ENCODE results near the gene SUPT6H. TPM values are rescaled to one million over a fixed set of nuclear protein-coding genes. Genes with fewer than 3 reads are reported as not detected.

Gene SUPT6H
- total RNA-seq, 1 experiment from 2014 or later, result 61.3 TPM

DNA sequence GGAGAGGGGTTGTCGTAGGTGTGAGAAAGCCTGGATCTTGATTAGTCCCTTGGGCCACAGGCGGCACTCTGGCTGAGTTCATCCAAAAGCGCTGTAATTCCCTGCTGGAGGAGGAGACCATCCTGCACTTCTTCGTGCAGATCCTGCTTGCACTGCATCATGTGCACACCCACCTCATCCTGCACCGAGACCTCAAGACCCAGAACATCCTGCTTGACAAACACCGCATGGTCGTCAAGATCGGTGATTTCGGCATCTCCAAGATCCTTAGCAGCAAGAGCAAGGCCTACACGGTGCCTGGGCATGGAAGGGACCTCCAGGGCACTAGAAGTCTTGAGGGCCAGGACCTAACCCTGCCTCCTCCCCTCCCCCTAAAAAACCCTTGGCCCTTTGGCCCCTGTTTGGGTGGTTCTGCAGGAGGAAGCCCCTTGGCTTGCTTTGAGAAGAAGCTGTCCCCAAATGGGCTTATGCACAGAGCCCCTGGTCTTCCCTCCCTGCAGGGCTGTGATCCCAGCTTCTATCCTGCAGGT is 72.8 kb downstream of the SUPT6H start:
- H3K27ac Mint-ChIP-seq, result no peak overlapping the region
- POLR2A ChIA-PET, result interaction anchor here (0.6 kb wide), 1 partner anchor 11 kb away, joined by 3 read pairs; no protein-coding TSS in a partner anchor
- H3K27me3 Mint-ChIP-seq (ENCODE audit: low read depth), result no peaks in the 10 kb centered on the region
- H3K9me3 Mint-ChIP-seq, result no peaks in the 10 kb centered on the region
- 0 out of 2 replicates have a peak, but pooled peaks cover 2% of the 10 kb centered on the region for H3K4me1 Mint-ChIP-seq
- peaks cover 21% of the 10 kb centered on the region for H3K36me3 Mint-ChIP-seq
- DNase-seq (ENCODE audit: low spot score) (no peak), ATAC-seq (no peak)
- CTCF ChIA-PET, result interaction anchor here (1.3 to 12.2 kb wide), 2 partner anchors 8 to 12 kb away, joined by 5 to 541 read pairs; partner anchors contain the start of gene TRAF4
- H3K4me3 Mint-ChIP-seq, result no peak overlapping the region
- no peak for TF ChIP-seq GTF2I (CRISPR knock-in tag; conservative IDR thresholded peaks at IDR 0.05)
- TF ChIP-seq GABPB1 (CRISPR knock-in tag; IDR thresholded peaks at IDR 0.05), result no peak
- no peak for TF ChIP-seq FOXP1 (CRISPR knock-in tag; IDR thresholded peaks at IDR 0.05; ENCODE audit: borderline replicate concordance)
- no peak for TF ChIP-seq TEAD1 (CRISPR knock-in tag; IDR thresholded peaks at IDR 0.05)
- TF ChIP-seq ZNF263 (CRISPR knock-in tag; IDR thresholded peaks at IDR 0.05; ENCODE audit: low read depth), result no peak
- TF ChIP-seq, protein P1, sequence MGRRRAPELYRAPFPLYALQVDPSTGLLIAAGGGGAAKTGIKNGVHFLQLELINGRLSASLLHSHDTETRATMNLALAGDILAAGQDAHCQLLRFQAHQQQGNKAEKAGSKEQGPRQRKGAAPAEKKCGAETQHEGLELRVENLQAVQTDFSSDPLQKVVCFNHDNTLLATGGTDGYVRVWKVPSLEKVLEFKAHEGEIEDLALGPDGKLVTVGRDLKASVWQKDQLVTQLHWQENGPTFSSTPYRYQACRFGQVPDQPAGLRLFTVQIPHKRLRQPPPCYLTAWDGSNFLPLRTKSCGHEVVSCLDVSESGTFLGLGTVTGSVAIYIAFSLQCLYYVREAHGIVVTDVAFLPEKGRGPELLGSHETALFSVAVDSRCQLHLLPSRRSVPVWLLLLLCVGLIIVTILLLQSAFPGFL (CRISPR knock-in tag; IDR thresholded peaks at IDR 0.05; ENCODE audit: borderline replicate concordance), result no peak
- TF ChIP-seq IRF2 (CRISPR knock-in tag; IDR thresholded peaks at IDR 0.05; ENCODE audit: borderline replicate concordance, low read depth), result no peak
- TF ChIP-seq, protein P2, sequence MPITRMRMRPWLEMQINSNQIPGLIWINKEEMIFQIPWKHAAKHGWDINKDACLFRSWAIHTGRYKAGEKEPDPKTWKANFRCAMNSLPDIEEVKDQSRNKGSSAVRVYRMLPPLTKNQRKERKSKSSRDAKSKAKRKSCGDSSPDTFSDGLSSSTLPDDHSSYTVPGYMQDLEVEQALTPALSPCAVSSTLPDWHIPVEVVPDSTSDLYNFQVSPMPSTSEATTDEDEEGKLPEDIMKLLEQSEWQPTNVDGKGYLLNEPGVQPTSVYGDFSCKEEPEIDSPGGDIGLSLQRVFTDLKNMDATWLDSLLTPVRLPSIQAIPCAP (CRISPR knock-in tag; IDR thresholded peaks at IDR 0.05), result no peak
- TF ChIP-seq SMAD3 (CRISPR knock-in tag; IDR thresholded peaks at IDR 0.05; ENCODE audit: borderline replicate concordance), result no peak

DNA sequence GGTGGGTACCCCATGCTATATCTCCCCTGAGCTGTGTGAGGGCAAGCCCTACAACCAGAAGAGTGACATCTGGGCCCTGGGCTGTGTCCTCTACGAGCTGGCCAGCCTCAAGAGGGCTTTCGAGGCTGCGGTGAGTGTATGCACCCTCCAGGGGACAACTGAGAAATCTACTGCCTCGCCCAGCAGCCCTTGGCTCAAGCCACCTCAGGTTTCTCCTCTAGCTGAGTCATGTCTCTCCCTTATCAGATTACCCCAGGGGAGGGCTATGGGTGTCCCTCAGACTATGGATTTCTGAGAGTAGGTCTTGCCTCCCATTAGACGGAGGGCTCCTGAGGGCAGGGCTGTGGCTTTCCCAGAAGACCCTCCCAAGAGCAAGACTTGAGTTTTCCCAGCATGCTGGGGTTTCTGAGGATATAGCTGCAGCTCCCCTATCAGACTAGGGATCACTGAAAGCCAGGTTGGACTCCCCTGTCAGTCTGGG is 73.3 kb downstream of the SUPT6H start:
- peaks cover 22% of the 10 kb centered on the region for H3K36me3 Mint-ChIP-seq
- H3K27ac Mint-ChIP-seq, result no peak overlapping the region
- TF ChIP-seq, protein P3, sequence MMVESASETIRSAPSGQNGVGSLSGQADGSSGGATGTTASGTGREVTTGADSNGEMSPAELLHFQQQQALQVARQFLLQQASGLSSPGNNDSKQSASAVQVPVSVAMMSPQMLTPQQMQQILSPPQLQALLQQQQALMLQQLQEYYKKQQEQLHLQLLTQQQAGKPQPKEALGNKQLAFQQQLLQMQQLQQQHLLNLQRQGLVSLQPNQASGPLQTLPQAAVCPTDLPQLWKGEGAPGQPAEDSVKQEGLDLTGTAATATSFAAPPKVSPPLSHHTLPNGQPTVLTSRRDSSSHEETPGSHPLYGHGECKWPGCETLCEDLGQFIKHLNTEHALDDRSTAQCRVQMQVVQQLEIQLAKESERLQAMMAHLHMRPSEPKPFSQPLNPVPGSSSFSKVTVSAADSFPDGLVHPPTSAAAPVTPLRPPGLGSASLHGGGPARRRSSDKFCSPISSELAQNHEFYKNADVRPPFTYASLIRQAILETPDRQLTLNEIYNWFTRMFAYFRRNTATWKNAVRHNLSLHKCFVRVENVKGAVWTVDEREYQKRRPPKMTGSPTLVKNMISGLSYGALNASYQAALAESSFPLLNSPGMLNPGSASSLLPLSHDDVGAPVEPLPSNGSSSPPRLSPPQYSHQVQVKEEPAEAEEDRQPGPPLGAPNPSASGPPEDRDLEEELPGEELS (CRISPR knock-in tag; IDR thresholded peaks at IDR 0.05), result no peak
- no peak for TF ChIP-seq CREB1 (CRISPR knock-in tag; IDR thresholded peaks at IDR 0.05)
- TF ChIP-seq ZNF263 (CRISPR knock-in tag; IDR thresholded peaks at IDR 0.05; ENCODE audit: low read depth), result no peak
- TF ChIP-seq, protein P4, sequence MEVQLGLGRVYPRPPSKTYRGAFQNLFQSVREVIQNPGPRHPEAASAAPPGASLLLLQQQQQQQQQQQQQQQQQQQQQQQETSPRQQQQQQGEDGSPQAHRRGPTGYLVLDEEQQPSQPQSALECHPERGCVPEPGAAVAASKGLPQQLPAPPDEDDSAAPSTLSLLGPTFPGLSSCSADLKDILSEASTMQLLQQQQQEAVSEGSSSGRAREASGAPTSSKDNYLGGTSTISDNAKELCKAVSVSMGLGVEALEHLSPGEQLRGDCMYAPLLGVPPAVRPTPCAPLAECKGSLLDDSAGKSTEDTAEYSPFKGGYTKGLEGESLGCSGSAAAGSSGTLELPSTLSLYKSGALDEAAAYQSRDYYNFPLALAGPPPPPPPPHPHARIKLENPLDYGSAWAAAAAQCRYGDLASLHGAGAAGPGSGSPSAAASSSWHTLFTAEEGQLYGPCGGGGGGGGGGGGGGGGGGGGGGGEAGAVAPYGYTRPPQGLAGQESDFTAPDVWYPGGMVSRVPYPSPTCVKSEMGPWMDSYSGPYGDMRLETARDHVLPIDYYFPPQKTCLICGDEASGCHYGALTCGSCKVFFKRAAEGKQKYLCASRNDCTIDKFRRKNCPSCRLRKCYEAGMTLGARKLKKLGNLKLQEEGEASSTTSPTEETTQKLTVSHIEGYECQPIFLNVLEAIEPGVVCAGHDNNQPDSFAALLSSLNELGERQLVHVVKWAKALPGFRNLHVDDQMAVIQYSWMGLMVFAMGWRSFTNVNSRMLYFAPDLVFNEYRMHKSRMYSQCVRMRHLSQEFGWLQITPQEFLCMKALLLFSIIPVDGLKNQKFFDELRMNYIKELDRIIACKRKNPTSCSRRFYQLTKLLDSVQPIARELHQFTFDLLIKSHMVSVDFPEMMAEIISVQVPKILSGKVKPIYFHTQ (CRISPR knock-in tag; IDR thresholded peaks at IDR 0.05), result no peak
- TF ChIP-seq, protein P5, sequence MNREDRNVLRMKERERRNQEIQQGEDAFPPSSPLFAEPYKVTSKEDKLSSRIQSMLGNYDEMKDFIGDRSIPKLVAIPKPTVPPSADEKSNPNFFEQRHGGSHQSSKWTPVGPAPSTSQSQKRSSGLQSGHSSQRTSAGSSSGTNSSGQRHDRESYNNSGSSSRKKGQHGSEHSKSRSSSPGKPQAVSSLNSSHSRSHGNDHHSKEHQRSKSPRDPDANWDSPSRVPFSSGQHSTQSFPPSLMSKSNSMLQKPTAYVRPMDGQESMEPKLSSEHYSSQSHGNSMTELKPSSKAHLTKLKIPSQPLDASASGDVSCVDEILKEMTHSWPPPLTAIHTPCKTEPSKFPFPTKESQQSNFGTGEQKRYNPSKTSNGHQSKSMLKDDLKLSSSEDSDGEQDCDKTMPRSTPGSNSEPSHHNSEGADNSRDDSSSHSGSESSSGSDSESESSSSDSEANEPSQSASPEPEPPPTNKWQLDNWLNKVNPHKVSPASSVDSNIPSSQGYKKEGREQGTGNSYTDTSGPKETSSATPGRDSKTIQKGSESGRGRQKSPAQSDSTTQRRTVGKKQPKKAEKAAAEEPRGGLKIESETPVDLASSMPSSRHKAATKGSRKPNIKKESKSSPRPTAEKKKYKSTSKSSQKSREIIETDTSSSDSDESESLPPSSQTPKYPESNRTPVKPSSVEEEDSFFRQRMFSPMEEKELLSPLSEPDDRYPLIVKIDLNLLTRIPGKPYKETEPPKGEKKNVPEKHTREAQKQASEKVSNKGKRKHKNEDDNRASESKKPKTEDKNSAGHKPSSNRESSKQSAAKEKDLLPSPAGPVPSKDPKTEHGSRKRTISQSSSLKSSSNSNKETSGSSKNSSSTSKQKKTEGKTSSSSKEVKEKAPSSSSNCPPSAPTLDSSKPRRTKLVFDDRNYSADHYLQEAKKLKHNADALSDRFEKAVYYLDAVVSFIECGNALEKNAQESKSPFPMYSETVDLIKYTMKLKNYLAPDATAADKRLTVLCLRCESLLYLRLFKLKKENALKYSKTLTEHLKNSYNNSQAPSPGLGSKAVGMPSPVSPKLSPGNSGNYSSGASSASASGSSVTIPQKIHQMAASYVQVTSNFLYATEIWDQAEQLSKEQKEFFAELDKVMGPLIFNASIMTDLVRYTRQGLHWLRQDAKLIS (CRISPR knock-in tag; IDR thresholded peaks at IDR 0.05; ENCODE audit: borderline replicate concordance), result no peak
- no peak for TF ChIP-seq SP1 (CRISPR knock-in tag; conservative IDR thresholded peaks at IDR 0.05)
- no peak for TF ChIP-seq MYBL2 (CRISPR knock-in tag; IDR thresholded peaks at IDR 0.05)
- no peak for TF ChIP-seq MXD4 (CRISPR knock-in tag; IDR thresholded peaks at IDR 0.05; ENCODE audit: borderline replicate concordance)
- TF ChIP-seq SOX15 (CRISPR knock-in tag; IDR thresholded peaks at IDR 0.05), result no peak
- TF ChIP-seq JUN (CRISPR knock-in tag; IDR thresholded peaks at IDR 0.05), result no peak
- no peak for TF ChIP-seq TCF7 (CRISPR knock-in tag; IDR thresholded peaks at IDR 0.05; ENCODE audit: low read depth)
- TF ChIP-seq TEAD4 (CRISPR knock-in tag; IDR thresholded peaks at IDR 0.05), result no peak
- no peak for TF ChIP-seq ZNF423 (CRISPR knock-in tag; IDR thresholded peaks at IDR 0.05)
- no peak for TF ChIP-seq GABPB1 (CRISPR knock-in tag; IDR thresholded peaks at IDR 0.05)
- TF ChIP-seq RORB (CRISPR knock-in tag; IDR thresholded peaks at IDR 0.05), result no peak
- TF ChIP-seq, protein P6, sequence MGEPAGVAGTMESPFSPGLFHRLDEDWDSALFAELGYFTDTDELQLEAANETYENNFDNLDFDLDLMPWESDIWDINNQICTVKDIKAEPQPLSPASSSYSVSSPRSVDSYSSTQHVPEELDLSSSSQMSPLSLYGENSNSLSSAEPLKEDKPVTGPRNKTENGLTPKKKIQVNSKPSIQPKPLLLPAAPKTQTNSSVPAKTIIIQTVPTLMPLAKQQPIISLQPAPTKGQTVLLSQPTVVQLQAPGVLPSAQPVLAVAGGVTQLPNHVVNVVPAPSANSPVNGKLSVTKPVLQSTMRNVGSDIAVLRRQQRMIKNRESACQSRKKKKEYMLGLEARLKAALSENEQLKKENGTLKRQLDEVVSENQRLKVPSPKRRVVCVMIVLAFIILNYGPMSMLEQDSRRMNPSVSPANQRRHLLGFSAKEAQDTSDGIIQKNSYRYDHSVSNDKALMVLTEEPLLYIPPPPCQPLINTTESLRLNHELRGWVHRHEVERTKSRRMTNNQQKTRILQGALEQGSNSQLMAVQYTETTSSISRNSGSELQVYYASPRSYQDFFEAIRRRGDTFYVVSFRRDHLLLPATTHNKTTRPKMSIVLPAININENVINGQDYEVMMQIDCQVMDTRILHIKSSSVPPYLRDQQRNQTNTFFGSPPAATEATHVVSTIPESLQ (CRISPR knock-in tag; IDR thresholded peaks at IDR 0.05), result no peak

More for the DNA sequence above, 73.3 kb downstream of the SUPT6H start:
- CTCF ChIA-PET, result interaction anchor here (1.3 to 12.2 kb wide), 2 partner anchors 8 to 12 kb away, joined by 5 to 541 read pairs; partner anchors contain the start of gene TRAF4
- POLR2A ChIA-PET, result interaction anchor here (0.6 kb wide), 1 partner anchor 10 kb away, joined by 3 read pairs; no protein-coding TSS in a partner anchor
- DNase-seq (ENCODE audit: low spot score) (no peak), ATAC-seq (no peak)
- H3K9me3 Mint-ChIP-seq, result no peaks in the 10 kb centered on the region
- no peak overlapping the region for H3K4me3 Mint-ChIP-seq
- H3K27me3 Mint-ChIP-seq (ENCODE audit: low read depth), result no peaks in the 10 kb centered on the region
- H3K4me1 Mint-ChIP-seq, result no peaks in the 10 kb centered on the region
